Thyroid gland (tissue), 4 donors: Measurements from ENCODE around the gene CAD. TPM values are rescaled to one million over a fixed set of nuclear protein-coding genes. Genes with fewer than 3 reads are reported as not detected.

Experiments
- DNase-seq, 2 donors: peaks; one replicate each; pipeline ENCODE4 v3.0.0-alpha.2; 2019
- H3K27ac ChIP-seq, 3 donors: fragments of 200-600 bp; sonication (generic); 1 replicate in 2 of 3; 2 replicates in 1 of 3; pipeline ENCODE4 v1.5.1; 2016 to 2019; ENCODE audit warnings: mild to moderate bottlenecking in 1 of 3, moderate library complexity in 1 of 3
- H3K27me3 ChIP-seq: fragments of 200-600 bp; sonication (generic); one replicate; pipeline ENCODE4 v1.5.1; 2019
- H3K36me3 ChIP-seq, 2 donors: fragments of 200-600 bp; sonication (generic); one replicate each; pipeline ENCODE4 v1.5.1; 2016 to 2019
- H3K4me1 ChIP-seq, 2 donors: fragments of 200-600 bp; sonication (generic); one replicate each; pipeline ENCODE4 v1.5.1; 2017 to 2019
- H3K4me3 ChIP-seq, 3 donors: fragments of 200-600 bp; sonication (generic); replicated peaks in 1 of 3; 1 replicate in 2 of 3; 2 replicates in 1 of 3; pipeline ENCODE4 v1.5.1; 2016; ENCODE audit warnings: mild to moderate bottlenecking in 1 of 3
- H3K9me3 ChIP-seq: fragments of 200-600 bp; sonication (generic); one replicate; pipeline ENCODE4 v1.5.1; 2017
- POLR2A ChIP-seq, 2 donors: fragments of 450-650 bp; IDR thresholded peaks; one replicate each; pipeline ENCODE4 v1.6.1; 2017; ENCODE audit warnings: antibody characterized with exemption in 2 of 2, mild to moderate bottlenecking in 2 of 2, moderate library complexity in 1 of 2
- WGBS, 2 donors: methylation state at CpG; one replicate each; pipeline ENCODE4 v1.1.5; 2017; 5-methylcytosine and 5-hydroxymethylcytosine counted together
- intact Hi-C: fragments of 100-400 bp; cut with DNase I; formaldehyde crosslinking; loops from one replicate; pipeline ENCODE4 v1.15.1; 2023
- total RNA-seq, 4 donors: library from RNA; depleted of rRNA; stranded (reverse); fragments of >200 nt; gene quantifications; one replicate each; pipeline ENCODE4 v1.2.3, GENCODE V29; 2016
- TF ChIP-seq, protein P1 (sequence below), 6 experiments: fragments of 200-600 bp in 3 of 6; fragments of 450-650 bp in 3 of 6; sonication (generic) in 3 of 6; IDR thresholded peaks; one replicate each; pipeline ENCODE4 v1.5.1; 2016 to 2019; ENCODE audit warnings: antibody characterized with exemption in 6 of 6, mild to moderate bottlenecking in 2 of 6, inconsistent platforms in 1 of 6, moderate library complexity in 1 of 6

Gene CAD
- total RNA-seq, 4 donors from 2014 or later: 16.5 to 31.9 (median 28.2) TPM

DNA sequence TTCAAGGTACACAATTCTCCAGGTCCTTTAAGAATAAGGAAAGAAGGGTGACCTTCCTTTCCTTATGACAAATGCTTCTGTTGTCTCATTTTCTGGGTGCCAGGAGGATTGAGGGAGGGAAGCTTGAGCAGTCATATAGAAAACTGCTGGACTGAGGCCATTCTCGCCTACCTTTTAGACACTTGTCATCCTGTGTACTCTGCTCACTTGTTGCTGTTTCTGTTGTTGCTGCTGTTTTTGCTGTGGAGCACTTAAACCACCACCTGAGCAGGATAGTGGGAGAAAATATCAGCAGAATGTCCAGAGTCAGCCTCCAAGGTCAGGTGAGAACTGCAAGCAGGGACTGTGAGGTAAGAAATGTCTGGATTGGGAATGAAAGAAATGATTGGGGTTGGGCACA, 60.8 kb downstream of the CAD start:
- intact Hi-C loops: loop anchor here (5.0 kb wide), 1 partner anchor 181 kb away; no protein-coding TSS in a partner anchor
- no peaks in the 10 kb centered on the region for H3K27me3 ChIP-seq

DNA sequence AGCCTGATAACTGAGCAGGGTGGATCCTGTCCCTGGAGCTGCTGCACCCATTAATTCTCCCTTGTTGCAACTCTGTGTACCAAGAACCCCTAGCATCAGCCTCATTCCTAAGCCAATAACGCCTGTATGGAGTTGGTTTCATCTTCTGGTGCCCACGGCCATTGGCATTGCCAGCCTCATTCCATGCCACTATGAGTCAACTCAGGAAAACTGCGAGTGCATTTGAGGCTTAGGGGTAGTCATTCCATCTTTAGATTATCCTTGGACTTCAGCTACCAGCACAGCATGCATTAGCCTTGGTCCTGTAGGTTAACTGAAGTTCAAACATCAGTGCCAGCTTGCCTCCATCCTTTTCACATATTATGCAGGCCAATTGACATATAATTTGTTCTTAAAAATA, 63.7 kb downstream of the CAD start:
- DNase-seq: no peak
- intact Hi-C loops: loop anchor here (5.0 kb wide), 1 partner anchor 34 kb away; no protein-coding TSS in a partner anchor
- Histone ChIP-seq H3K36me3 (no peaks in the 10 kb centered on the region), H3K9me3 (no peaks in the 10 kb centered on the region), H3K27me3 (no peaks in the 10 kb centered on the region), H3K4me1 (peaks cover 0 to 17% of the 10 kb centered on the region in 2 donors), H3K27ac (no peak overlapping the region), H3K4me3 (no peak overlapping the region)
- TF ChIP-seq, protein P1, sequence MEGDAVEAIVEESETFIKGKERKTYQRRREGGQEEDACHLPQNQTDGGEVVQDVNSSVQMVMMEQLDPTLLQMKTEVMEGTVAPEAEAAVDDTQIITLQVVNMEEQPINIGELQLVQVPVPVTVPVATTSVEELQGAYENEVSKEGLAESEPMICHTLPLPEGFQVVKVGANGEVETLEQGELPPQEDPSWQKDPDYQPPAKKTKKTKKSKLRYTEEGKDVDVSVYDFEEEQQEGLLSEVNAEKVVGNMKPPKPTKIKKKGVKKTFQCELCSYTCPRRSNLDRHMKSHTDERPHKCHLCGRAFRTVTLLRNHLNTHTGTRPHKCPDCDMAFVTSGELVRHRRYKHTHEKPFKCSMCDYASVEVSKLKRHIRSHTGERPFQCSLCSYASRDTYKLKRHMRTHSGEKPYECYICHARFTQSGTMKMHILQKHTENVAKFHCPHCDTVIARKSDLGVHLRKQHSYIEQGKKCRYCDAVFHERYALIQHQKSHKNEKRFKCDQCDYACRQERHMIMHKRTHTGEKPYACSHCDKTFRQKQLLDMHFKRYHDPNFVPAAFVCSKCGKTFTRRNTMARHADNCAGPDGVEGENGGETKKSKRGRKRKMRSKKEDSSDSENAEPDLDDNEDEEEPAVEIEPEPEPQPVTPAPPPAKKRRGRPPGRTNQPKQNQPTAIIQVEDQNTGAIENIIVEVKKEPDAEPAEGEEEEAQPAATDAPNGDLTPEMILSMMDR (IDR thresholded peaks at IDR 0.05): no peak
- TF ChIP-seq POLR2A (IDR thresholded peaks at IDR 0.05): no peak
- 87 to 89% methylated on average over 3 of the region's 3 CpGs for WGBS, 2 donors

More for the DNA sequence above, 60.8 kb downstream of the CAD start:
- Histone ChIP-seq H3K9me3 (no peaks in the 10 kb centered on the region), H3K36me3 (no peaks in the 10 kb centered on the region), H3K4me3 (no peak overlapping the region), H3K27ac (peak overlapping the region; percentile 24 to 70 (median 49)), H3K4me1 (peaks cover 0 to 12% of the 10 kb centered on the region in 2 donors)
- TF ChIP-seq, protein P1 (IDR thresholded peaks at IDR 0.05): no peak
- no peak for TF ChIP-seq POLR2A (IDR thresholded peaks at IDR 0.05)
- 17 to 32% methylated on average over 1 of the region's 1 CpG for WGBS, 2 donors
- DNase-seq: peak; percentile 71 to 78

DNA sequence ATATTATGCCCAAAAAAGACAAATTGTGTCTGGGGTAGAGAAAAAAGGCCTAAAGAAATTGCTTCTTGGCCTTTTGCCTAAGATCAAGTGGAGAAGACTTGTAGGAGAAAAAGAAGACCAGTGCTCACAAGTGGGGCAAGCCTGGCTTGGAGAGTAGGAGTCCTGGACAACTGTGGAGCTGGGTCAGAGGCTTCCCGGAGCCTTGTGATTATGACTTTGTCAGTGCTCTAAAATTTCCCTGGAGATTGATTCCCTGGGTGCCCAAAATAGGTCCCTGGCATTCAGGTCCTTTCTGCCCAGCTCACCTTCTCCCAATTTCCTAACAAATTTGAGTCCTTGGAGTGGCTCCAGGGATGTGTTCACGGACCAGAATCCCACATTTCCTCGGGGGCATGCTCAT, 64.3 kb downstream of the CAD start:
- no peaks in the 10 kb centered on the region for H3K27me3 ChIP-seq
- DNase-seq: no peak
- no peaks in the 10 kb centered on the region for H3K9me3 ChIP-seq
- 74 to 87% methylated on average over 3 of the region's 3 CpGs for WGBS, 2 donors
- TF ChIP-seq POLR2A (IDR thresholded peaks at IDR 0.05): no peak
- TF ChIP-seq, protein P1 (IDR thresholded peaks at IDR 0.05): no peak
- H3K27ac ChIP-seq: no peak overlapping the region
- H3K36me3 ChIP-seq: no peaks in the 10 kb centered on the region
- peaks cover 0 to 17% of the 10 kb centered on the region in 2 donors for H3K4me1 ChIP-seq
- intact Hi-C loops: loop anchor here (5.0 kb wide), 1 partner anchor 34 kb away; no protein-coding TSS in a partner anchor
- H3K4me3 ChIP-seq: no peak overlapping the region

DNA sequence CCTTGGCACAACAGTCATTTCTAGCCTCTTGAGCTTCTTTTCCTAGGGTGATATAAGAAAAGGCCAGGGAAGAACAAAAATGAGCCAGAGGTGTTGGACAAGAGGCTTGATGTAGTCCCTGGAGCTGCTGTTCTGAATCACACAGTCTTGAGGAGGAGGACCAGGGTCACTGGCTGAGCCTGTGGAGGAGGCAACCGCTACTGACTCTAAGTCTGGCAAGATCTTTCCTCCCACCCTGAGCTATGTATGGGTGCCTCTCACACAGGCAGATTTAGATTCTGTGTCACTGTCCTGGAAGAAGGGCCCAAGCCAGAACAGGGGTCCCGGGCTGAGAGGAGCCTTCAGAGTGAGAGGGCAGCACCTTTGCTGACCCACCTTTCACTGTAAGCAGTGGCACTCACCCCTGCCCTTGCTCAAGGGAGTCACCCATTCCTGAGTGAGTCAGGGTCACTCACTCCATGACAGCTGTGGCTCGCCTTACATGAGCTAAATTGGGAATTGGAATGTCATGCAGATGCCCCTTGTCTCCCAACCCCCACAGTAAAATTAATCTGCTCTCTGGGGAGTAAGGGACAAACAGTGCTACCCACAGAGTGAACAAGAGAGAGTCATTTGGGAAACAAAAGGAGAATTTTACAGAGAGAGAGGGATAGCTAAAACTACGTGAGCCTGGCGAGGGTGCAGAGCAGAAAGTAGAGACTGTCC, 64.8 kb downstream of the CAD start, which contains the start of gene TRIM54:
TRIM54 (plus strand) TSS at position 575 of the 705 bp plus-strand sequence. CDS start 303 bp downstream, outside the sequence.
- no peak within 1 kb of the TSS for H3K4me3 ChIP-seq
- no peaks in the 10 kb centered on the region for H3K27me3 ChIP-seq
- TF ChIP-seq POLR2A (IDR thresholded peaks at IDR 0.05): no peak
- TF ChIP-seq, protein P1 (IDR thresholded peaks at IDR 0.05): no peak
- intact Hi-C loops: loop anchor here (5.0 kb wide), 1 partner anchor 35 kb away; no protein-coding TSS in a partner anchor
- 74 to 82% methylated on average over 4 to 5 of the region's 5 CpGs for WGBS, 2 donors
- H3K27ac ChIP-seq: peak within 1 kb of the TSS in 1 of 3 donors; percentile 0
- H3K4me1 ChIP-seq: peaks cover 0 to 17% of the 10 kb centered on the region in 2 donors
- no peaks in the 10 kb centered on the region for H3K36me3 ChIP-seq
- no peak for DNase-seq
- H3K9me3 ChIP-seq: no peaks in the 10 kb centered on the region

DNA sequence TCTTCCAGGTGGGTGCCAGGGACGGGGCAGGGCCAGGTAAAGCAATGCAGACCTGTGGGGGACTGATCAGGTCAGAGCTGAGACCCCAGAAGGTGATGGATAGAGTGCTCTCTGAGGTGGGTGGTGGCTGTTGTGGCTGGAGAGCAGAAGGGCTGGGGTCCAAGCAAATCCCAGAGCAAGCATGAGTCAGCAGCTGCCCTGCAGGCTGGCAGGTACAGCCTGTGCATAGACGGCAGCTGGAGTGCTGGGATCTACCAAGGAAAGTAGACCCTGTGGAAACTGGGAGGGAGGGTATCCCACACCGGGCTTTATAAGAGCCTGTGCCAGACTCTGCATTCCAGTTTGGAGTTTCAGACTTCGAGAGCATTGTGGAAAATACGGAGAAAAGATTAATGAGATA, 65.7 kb downstream of the CAD start:
- Histone ChIP-seq H3K27me3 (no peaks in the 10 kb centered on the region), H3K36me3 (no peaks in the 10 kb centered on the region), H3K27ac (peak overlapping the region in 1 of 3 donors; percentile 0), H3K9me3 (no peaks in the 10 kb centered on the region), H3K4me1 (peaks cover 0 to 13% of the 10 kb centered on the region in 2 donors), H3K4me3 (no peak overlapping the region)
- intact Hi-C loops: loop anchor here (5.0 kb wide), 1 partner anchor 36 kb away; no protein-coding TSS in a partner anchor
- peak in 1 of 2 donors; percentile 42 for DNase-seq
- WGBS, 2 donors: 49 to 61% methylated on average over 5 of the region's 5 CpGs
- no peak for TF ChIP-seq POLR2A (IDR thresholded peaks at IDR 0.05)
- TF ChIP-seq, protein P1 (IDR thresholded peaks at IDR 0.05): no peak
